A549 (cell line): ENCODE data around the gene CAMSAP1. TPM values are rescaled to one million over a fixed set of nuclear protein-coding genes. Genes with fewer than 3 reads are reported as not detected.

ENCODE experiments used
- ATAC-seq, 2 experiments: fragments of 200-7000 bp in 1 of 2; fragments of >200 bp in 1 of 2; cut with Nextera tagmentation in 1 of 2; cut with Tn5 transposase in 1 of 2; 3 replicates each; pipeline versions ENCODE4 v1.8.0 to v1.9.1; 2018 to 2020; ENCODE audit warnings: mild to moderate bottlenecking in 1 of 2, moderate library complexity in 1 of 2
- CTCF ChIA-PET: fragments of 300-600 bp; sonication (Branson Sonifier 250); formaldehyde crosslinking; extraction: SDS; loops from one replicate; lab custom pipeline; 2021; ENCODE audit warnings: antibody characterized with exemption, inconsistent platforms; lab: Yijun Ruan, JAX
- POLR2A ChIA-PET: fragments of 350-600 bp; formaldehyde crosslinking; extraction: SDS; loops from one replicate; lab custom pipeline; 2021; ENCODE audit warnings: antibody characterized with exemption, inconsistent platforms; lab: Yijun Ruan, JAX
- DNase-seq, 2 experiments: peaks; one replicate each; pipeline versions ENCODE4 v3.0.0 to v3.0.0-alpha.2; 2011 to 2016; ENCODE audit warnings: low read depth in 1 of 2, low spot score in 1 of 2
- FAIRE-seq: peaks from 2 replicates; lab custom pipeline; 2011; peaks lifted over from hg19 to GRCh38; lab: Jason Lieb, UNC
- H3K27ac ChIP-seq, 2 experiments: fragments of >200 bp; sonication (Bioruptor Twin); formaldehyde crosslinking; 3 replicates each; pipeline ENCODE4 v1.5.1; 2016 to 2017
- H3K4me1 ChIP-seq: fragments of >200 bp; sonication (Bioruptor Twin); formaldehyde crosslinking; 3 replicates; pipeline ENCODE4 v1.6.1; 2016
- H3K4me2 ChIP-seq: fragments of >200 bp; sonication (Bioruptor Twin); formaldehyde crosslinking; 3 replicates; pipeline ENCODE4 v1.6.1; 2016
- H3K4me3 ChIP-seq: fragments of >200 bp; sonication (Bioruptor Twin); formaldehyde crosslinking; 3 replicates; pipeline ENCODE4 v1.5.1; 2016
- H3K9me3 ChIP-seq: fragments of >200 bp; sonication (Bioruptor Twin); formaldehyde crosslinking; 3 replicates; pipeline ENCODE4 v1.6.1; 2016
- BCL3 ChIP-seq: fragments of >200 bp; sonication (Bioruptor Twin); formaldehyde crosslinking; IDR thresholded peaks from 3 replicates; pipeline ENCODE4 v1.6.1; 2016
- CEBPB ChIP-seq, 2 experiments: fragments of >200 bp in 1 of 2; sonication (Bioruptor Twin) in 1 of 2; formaldehyde crosslinking in 1 of 2; IDR thresholded peaks; 2 replicates each; pipeline ENCODE4 v1.6.1; 2012 to 2016
- EHF ChIP-seq: fragments of 250-450 bp; sonication (Bioruptor Pico); IDR thresholded peaks from 2 replicates; pipeline ENCODE4 v1.5.0; 2020; ENCODE audit warnings: mild to moderate bottlenecking
- EHMT2 ChIP-seq: fragments of 200-600 bp; sonication (generic); IDR thresholded peaks from 2 replicates; pipeline ENCODE4 v1.6.1; 2016; ENCODE audit warnings: antibody characterized with exemption, low read depth, mild to moderate bottlenecking, moderate library complexity
- ESRRA ChIP-seq: fragments of 150-350 bp; IDR thresholded peaks from 2 replicates; pipeline ENCODE4 v1.6.1; 2014; ENCODE audit warnings: mild to moderate bottlenecking, low read length, borderline replicate concordance
- FOSB ChIP-seq: fragments of 250-450 bp; sonication (Bioruptor Pico); IDR thresholded peaks from 2 replicates; pipeline ENCODE4 v1.5.0; 2020; ENCODE audit warnings: mild to moderate bottlenecking, moderate library complexity
- HEYL ChIP-seq: fragments of 250-450 bp; sonication (Bioruptor Pico); IDR thresholded peaks from 2 replicates; pipeline ENCODE4 v1.8.0; 2021; ENCODE audit warnings: mild to moderate bottlenecking, moderate library complexity
- JUN ChIP-seq, 2 experiments: fragments of >200 bp; sonication (Bioruptor Twin); formaldehyde crosslinking; IDR thresholded peaks; 2 replicates in 1 of 2; 3 replicates in 1 of 2; pipeline ENCODE4 v1.6.1; 2016 to 2017
- JUNB ChIP-seq: fragments of >200 bp; sonication (Bioruptor Twin); formaldehyde crosslinking; IDR thresholded peaks from 2 replicates; pipeline ENCODE4 v1.6.1; 2016
- KDM5A ChIP-seq: fragments of 200-600 bp; sonication (generic); IDR thresholded peaks from 2 replicates; pipeline ENCODE4 v1.6.1; 2016; ENCODE audit warnings: antibody characterized with exemption, mild to moderate bottlenecking
- MAZ ChIP-seq: fragments of 150-350 bp; IDR thresholded peaks from 2 replicates; pipeline ENCODE4 v1.6.1; 2014; ENCODE audit warnings: antibody characterized with exemption, low read depth, low read length, borderline replicate concordance
- MYC ChIP-seq: IDR thresholded peaks from 2 replicates; pipeline ENCODE4 v1.6.1; 2012; ENCODE audit warnings: mild to moderate bottlenecking, inconsistent platforms, low read length, improper control_type of control experiment, borderline replicate concordance
- NPAS2 ChIP-seq: fragments of 250-450 bp; sonication (Bioruptor Pico); IDR thresholded peaks from 2 replicates; pipeline ENCODE4 v1.8.0; 2022; ENCODE audit warnings: mild to moderate bottlenecking, moderate library complexity, borderline replicate concordance
- PHF8 ChIP-seq: fragments of 200-600 bp; sonication (generic); IDR thresholded peaks from 2 replicates; pipeline ENCODE4 v1.6.1; 2016; ENCODE audit warnings: low read depth, mild to moderate bottlenecking, antibody characterized with exemption, moderate library complexity, borderline replicate concordance
- POLR2A ChIP-seq: IDR thresholded peaks from 2 replicates; pipeline ENCODE4 v1.6.1; 2012; ENCODE audit warnings: mild to moderate bottlenecking, low read length
- POLR2AphosphoS2 ChIP-seq: conservative IDR thresholded peaks from 2 replicates; pipeline ENCODE4 v1.6.1; 2012; ENCODE audit warnings: low read length, improper control_type of control experiment, inconsistent platforms
- RAD21 ChIP-seq, 2 experiments: fragments of >200 bp in 1 of 2; sonication (Bioruptor Twin) in 1 of 2; formaldehyde crosslinking in 1 of 2; IDR thresholded peaks in 1 of 2; conservative IDR thresholded peaks in 1 of 2; 2 replicates in 1 of 2; 3 replicates in 1 of 2; pipeline ENCODE4 v1.6.1; 2012 to 2018; ENCODE audit warnings: inconsistent platforms in 1 of 2
- RCOR1 ChIP-seq: fragments of 150-350 bp; IDR thresholded peaks from 2 replicates; pipeline ENCODE4 v1.6.1; 2014; ENCODE audit warnings: antibody characterized with exemption, low read length, low read depth
- RFX5 ChIP-seq: fragments of 450-650 bp; IDR thresholded peaks from 2 replicates; pipeline ENCODE4 v1.7.1; 2014; ENCODE audit warnings: antibody characterized with exemption, mild to moderate bottlenecking, moderate library complexity
- SMC3 ChIP-seq: fragments of >200 bp; sonication (Bioruptor Twin); formaldehyde crosslinking; IDR thresholded peaks from 3 replicates; pipeline ENCODE4 v1.6.1; 2018; ENCODE audit warnings: inconsistent platforms
- SREBF2 ChIP-seq: fragments of 450-650 bp; IDR thresholded peaks from 2 replicates; pipeline ENCODE4 v1.6.1; 2014; ENCODE audit warnings: mild to moderate bottlenecking, moderate library complexity
- WGBS: methylation state at CpG from one replicate; pipeline ENCODE4 v1.1.6; 2017; ENCODE audit errors: missing lambda C conversion rate; 5-methylcytosine and 5-hydroxymethylcytosine counted together
- polyA minus RNA-seq: library from RNA; depleted of rRNA, polyadenylated mRNA; stranded (reverse); fragments of >200 nt; gene quantifications from 2 replicates; pipeline ENCODE4 v1.2.3, GENCODE V29; 2011; rRNA and poly(A)+ RNA removed
- polyA plus RNA-seq, 4 experiments: library from polyadenylated mRNA; depleted of rRNA in 3 of 4; stranded (reverse); fragments of >200 nt; fragmentation: RNase III in 1 of 4; extraction: RNeasy Plus Mini Kit Qiagen cat#74134 plus additional on column Dnase treatment in 1 of 4; gene quantifications; 2 replicates in 3 of 4; 3 replicates in 1 of 4; pipeline ENCODE4 v1.2.3, GENCODE V29; 2011 to 2017
- TF ChIP-seq, protein P1 (sequence below): IDR thresholded peaks from 2 replicates; pipeline ENCODE4 v1.6.1; 2012

CAMSAP1 gene, protein sequence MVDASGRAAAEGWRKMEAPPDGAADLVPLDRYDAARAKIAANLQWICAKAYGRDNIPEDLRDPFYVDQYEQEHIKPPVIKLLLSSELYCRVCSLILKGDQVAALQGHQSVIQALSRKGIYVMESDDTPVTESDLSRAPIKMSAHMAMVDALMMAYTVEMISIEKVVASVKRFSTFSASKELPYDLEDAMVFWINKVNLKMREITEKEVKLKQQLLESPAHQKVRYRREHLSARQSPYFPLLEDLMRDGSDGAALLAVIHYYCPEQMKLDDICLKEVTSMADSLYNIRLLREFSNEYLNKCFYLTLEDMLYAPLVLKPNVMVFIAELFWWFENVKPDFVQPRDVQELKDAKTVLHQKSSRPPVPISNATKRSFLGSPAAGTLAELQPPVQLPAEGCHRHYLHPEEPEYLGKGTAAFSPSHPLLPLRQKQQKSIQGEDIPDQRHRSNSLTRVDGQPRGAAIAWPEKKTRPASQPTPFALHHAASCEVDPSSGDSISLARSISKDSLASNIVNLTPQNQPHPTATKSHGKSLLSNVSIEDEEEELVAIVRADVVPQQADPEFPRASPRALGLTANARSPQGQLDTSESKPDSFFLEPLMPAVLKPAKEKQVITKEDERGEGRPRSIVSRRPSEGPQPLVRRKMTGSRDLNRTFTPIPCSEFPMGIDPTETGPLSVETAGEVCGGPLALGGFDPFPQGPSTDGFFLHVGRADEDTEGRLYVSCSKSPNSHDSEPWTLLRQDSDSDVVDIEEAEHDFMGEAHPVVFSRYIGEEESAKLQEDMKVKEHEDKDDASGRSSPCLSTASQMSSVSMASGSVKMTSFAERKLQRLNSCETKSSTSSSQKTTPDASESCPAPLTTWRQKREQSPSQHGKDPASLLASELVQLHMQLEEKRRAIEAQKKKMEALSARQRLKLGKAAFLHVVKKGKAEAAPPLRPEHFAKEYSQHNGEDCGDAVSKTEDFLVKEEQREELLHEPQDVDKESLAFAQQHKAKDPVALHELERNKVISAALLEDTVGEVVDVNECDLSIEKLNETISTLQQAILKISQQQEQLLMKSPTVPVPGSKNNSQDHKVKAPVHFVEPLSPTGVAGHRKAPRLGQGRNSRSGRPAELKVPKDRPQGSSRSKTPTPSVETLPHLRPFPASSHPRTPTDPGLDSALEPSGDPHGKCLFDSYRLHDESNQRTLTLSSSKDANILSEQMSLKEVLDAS (N-terminal part only)
- 8.6 and 11.0 TPM in 2 replicates for polyA plus RNA-seq (2011; rRNA removed)
- polyA plus RNA-seq (2012; cell fraction: cytosol; rRNA removed), result 7.1 and 7.8 TPM in 2 replicates
- 8.5 and 11.2 TPM in 2 replicates for polyA plus RNA-seq (2012; cell fraction: nucleus; rRNA removed)
- 14.6 to 16.6 TPM (median 15.0 TPM) in 3 replicates for polyA plus RNA-seq (2017; fragmentation: RNase III; extraction: RNeasy Plus Mini Kit Qiagen cat#74134 plus additional on column Dnase treatment)
- polyA minus RNA-seq, result 41.1 and 49.9 TPM in 2 replicates

DNA sequence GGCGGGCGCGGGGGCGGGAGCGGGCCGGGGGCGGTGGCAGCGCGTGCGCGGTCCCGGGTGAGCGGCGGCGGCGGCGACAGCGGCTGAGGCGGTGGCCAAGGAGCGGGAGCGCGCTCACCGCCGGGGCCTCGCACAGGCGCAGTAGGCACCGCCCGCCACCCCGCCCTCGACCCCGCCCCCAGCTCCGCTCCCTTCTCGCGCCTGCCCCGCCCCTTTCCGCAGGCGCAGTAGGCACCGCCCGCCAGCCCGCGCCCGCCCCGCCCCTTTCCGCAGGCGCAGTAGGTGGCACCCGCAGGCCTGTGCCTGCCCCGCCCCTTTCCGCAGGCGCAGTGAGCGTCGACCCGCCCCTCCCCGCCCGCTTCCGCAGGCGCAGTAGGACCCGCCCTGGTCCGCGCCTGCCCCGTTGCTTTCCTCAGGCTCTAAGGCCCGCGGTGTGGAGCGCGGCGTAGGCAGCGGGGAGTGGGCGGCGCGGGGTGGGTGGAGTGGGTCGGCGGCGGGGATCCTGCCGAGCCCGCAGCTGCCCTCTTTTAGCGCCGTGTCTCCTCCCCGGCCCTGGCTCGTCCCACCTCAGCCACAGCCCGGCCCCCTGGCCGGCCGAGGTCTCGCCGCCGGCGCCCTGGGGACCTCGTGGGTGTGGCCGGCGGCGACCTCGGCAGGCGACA lies at the start of gene CAMSAP1:
Gene CAMSAP1, minus strand, starts transcription at position 116 of the 662 bp plus-strand sequence. CDS start 387 bp downstream, outside the sequence.
- no peak for FAIRE-seq

GRCh38 chr9:135956802-135957174 lies 49.4 kb upstream of the CAMSAP1 start:
- ChIA-PET CTCF (interaction anchor here (0.9 to 2.3 kb wide), 4 partner anchors 10 to 167 kb away, joined by 3 to 9 read pairs (median 4); no protein-coding TSS in a partner anchor), POLR2A (no interaction called here)
- FAIRE-seq (no peak), ATAC-seq (no peak), DNase-seq (no peak)
- H3K4me2 ChIP-seq, result no peak overlapping the region
- no peaks in the 10 kb centered on the region for H3K9me3 ChIP-seq
- no peak overlapping the region for H3K27ac ChIP-seq
- whole genome bisulfite sequencing, result 91% methylated on average over 8 of the region's 8 CpGs
- H3K4me1 ChIP-seq, result peaks cover 8% of the 10 kb centered on the region; the same call in 2 of the 3 replicates
- TF ChIP-seq RCOR1 (no peak), KDM5A (no peak), RFX5 (no peak), SREBF2 (no peak), EHMT2 (no peak), RAD21 (conservative IDR thresholded peaks at IDR 0.05 in 1 of 2, IDR thresholded peaks at IDR 0.05 in 1 of 2) (no peak)
- no peak overlapping the region for H3K4me3 ChIP-seq

More for the DNA sequence above, at the start of gene CAMSAP1:
- peak; percentile 61; the same call in 2 of the 3 replicates for TF ChIP-seq BCL3
- peak; percentile 50; the same call in 1 of the 2 replicates for TF ChIP-seq PHF8
- TF ChIP-seq POLR2AphosphoS2, result no peak
- 0 out of 2 replicates have a peak, but pooled peaks have one; percentile 8 for TF ChIP-seq MAZ
- TF ChIP-seq POLR2A, result peak; percentile 77
- TF ChIP-seq HEYL (CRISPR knock-in tag), result no peak
- TF ChIP-seq JUN (IDR thresholded peaks at IDR 0.05), result peak in 1 of 2 experiments; percentile 73; a peak in 2 of 5 replicates
- peak within 1 kb of the TSS; percentile 94 for H3K4me2 ChIP-seq
- 0% methylated on average over 3 of the region's 91 CpGs for WGBS
- DNase-seq (peak; percentile 83 to 95), ATAC-seq (peak; percentile 86 to 95)
- H3K9me3 ChIP-seq, result peaks cover 38% of the 10 kb centered on the region
- peak within 1 kb of the TSS; percentile 66 for H3K4me3 ChIP-seq
- H3K4me1 ChIP-seq, result peaks cover 22% of the 10 kb centered on the region
- POLR2A ChIA-PET, result interaction anchor here (0.5 to 1.0 kb wide), 6 partner anchors 14 to 576 kb away, joined by 3 to 5 read pairs (median 3); partner anchors contain the start of gene UBAC1
- peak within 1 kb of the TSS; percentile 85 to 98 for H3K27ac ChIP-seq
- CTCF ChIA-PET, result no interaction called here

GRCh38 chr9:135955934-135956801 lies 48.8 kb upstream of the CAMSAP1 start:
- H3K27ac ChIP-seq, result no peak overlapping the region
- POLR2A ChIA-PET, result no interaction called here
- no peak overlapping the region for H3K4me2 ChIP-seq
- no peak overlapping the region for H3K4me3 ChIP-seq
- TF ChIP-seq MAZ (no peak), EHF (CRISPR knock-in tag) (no peak), CEBPB (IDR thresholded peaks at IDR 0.05) (no peak), HEYL (CRISPR knock-in tag) (no peak), FOSB (no peak), KDM5A (no peak), SMC3 (no peak), MYC (no peak), ESRRA (no peak), BCL3 (no peak), JUNB (no peak), NPAS2 (no peak)
- TF ChIP-seq, protein P1, sequence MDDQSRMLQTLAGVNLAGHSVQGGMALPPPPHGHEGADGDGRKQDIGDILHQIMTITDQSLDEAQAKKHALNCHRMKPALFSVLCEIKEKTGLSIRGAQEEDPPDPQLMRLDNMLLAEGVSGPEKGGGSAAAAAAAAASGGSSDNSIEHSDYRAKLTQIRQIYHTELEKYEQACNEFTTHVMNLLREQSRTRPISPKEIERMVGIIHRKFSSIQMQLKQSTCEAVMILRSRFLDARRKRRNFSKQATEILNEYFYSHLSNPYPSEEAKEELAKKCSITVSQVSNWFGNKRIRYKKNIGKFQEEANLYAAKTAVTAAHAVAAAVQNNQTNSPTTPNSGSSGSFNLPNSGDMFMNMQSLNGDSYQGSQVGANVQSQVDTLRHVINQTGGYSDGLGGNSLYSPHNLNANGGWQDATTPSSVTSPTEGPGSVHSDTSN, result no peak
- TF ChIP-seq, all 56 proteins: peak for 0
- DNase-seq, result no peak
- Histone ChIP-seq H3K9me3 (no peaks in the 10 kb centered on the region), H3K4me1 (peaks cover 5% of the 10 kb centered on the region; the same call in 1 of the 3 replicates)
- no peak for FAIRE-seq
- WGBS, result 87% methylated on average over 24 of the region's 32 CpGs
- CTCF ChIA-PET, result interaction anchor here (0.9 to 2.3 kb wide), 9 partner anchors 11 to 215 kb away, joined by 3 to 9 read pairs (median 3); no protein-coding TSS in a partner anchor
- no peak for ATAC-seq
